ENCODE measurements around the gene GGPS1.
"Not testable (repeated sequence)": the region's sequence is repeated elsewhere in the genome, so short reads cannot be mapped to it uniquely, and the experiment has no call there.

GGPS1 gene

DNA sequence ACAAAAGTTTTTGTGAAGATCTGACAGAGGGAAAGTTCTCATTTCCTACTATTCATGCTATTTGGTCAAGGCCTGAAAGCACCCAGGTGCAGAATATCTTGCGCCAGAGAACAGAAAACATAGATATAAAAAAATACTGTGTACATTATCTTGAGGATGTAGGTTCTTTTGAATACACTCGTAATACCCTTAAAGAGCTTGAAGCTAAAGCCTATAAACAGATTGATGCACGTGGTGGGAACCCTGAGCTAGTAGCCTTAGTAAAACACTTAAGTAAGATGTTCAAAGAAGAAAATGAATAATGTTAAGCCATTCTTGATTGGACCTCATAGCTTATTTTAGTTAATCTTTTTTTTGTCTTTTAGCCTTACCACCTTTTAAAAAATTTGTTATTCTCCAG lies 14.1 kb downstream of the GGPS1 start:
- DNase-seq = no peak

DNA sequence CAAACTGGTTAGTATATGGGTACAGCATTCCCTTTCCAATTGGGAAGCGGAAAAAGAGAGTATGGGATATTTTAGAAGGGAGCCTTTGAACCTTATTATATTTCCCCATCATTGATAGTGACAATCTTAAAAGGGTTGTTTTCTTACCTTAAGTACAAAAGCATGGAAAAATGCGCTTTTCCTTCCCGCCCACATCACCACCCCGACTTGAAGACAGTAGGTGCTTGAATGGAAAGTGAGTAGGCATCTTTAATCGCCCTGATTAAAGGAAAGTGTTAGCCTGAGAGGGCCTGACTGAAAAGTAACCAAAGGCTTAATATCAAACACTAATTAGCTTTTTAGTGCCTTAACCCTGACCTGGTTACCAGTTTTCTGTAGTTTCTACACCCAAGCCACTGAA lies 15.4 kb downstream of the GGPS1 start:
- DNase-seq = no peak

DNA sequence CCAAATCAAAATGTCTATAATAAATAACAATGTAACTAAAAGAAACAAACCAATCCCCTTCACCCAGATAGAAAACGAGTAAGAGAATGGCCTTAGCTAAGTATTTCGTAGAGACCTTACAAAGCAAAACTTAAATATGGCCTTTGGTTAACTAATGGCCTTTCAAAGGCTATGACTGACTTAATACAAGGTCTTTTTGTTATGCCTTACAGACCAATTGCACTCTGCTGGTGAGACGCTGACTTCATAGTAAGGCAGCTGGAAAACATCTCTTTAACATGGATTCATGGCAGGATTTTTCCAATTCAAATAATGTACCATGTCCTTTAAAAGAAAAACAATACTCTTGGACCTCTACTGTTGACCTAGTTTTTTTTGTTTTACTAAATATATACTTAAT lies 23.1 kb downstream of the GGPS1 start:
- DNase-seq = no peak

DNA sequence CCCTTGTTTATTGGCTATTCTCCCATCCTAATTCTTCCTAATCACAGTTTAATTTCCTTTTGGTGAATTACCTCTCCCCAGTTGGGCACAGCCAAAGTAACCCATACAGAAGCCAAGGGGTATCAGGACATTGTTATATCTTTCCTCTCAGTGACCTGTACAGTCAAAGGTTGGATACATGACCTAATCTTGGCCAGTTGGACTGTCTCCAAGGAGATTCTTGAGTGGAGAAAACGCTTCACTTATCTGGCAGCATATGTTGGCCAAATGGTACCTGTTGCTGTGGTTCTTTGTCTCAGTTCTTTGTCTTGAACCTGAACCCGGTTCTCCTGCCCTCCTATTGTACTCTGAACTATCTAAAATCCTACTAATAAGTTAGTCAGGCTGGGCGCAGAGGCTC lies 23.5 kb downstream of the GGPS1 start:
- DNase-seq = no peak

DNA sequence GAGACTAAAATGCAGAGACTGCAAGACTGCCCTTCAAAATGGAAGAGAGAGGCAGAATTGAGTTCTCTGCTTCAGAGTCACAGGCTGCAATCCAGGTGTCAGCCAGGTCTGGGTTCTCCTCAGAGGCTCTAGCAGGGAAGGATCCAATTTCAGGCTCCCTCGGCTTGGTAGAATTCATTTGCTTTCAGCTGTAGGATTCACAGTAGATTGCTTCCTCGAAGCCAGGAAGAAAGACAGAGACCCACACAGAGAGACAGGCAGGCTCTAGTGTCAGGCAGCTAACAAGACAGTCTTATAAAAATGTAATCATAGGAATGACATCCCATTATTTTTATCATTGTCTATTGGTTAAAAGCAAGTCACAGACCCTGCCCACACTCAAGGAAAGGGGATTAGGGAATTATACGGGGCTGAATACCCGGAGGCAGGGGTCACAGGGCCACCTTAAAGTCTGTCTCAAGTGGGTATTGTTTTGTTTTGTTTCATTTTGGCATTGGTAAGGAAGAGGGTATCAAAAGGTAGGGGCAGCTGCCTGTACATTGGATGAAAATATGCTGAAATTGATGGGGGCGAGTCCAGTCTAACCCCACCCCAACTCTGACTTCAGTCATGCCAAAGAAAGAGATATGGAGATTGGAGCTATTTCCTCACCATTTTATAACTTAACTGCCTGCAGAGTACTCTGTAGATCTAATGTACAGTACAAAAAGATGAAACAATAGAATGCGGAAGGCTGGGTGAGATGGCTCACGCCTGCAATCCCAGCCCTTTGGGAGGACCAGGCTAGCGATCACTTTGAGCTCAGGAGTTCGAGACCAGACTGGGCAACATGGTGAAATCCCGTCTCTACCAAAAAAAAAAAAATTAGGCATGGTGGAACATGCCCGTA lies 29.4 kb downstream of the GGPS1 start:
- no peak for DNase-seq

DNA sequence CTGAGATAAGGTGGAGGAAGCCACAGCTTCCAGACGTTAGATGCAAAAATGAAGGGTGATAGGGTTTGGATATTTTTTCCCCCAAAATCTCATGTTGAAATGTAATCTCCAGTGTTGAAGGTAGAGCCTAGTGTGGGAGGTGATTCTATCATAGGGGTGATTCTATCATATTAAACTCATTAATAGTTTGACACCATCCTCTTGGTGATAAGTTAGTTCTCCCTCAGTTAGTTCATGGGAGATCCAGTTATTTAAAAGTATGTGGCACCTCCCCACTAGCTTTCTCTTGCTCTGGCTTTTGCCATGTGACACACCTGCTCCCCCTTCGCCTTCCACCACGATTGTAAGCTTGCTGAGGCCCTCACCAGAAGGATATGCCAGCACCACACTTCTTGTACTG lies 30.5 kb downstream of the GGPS1 start:
- DNase-seq = no peak

DNA sequence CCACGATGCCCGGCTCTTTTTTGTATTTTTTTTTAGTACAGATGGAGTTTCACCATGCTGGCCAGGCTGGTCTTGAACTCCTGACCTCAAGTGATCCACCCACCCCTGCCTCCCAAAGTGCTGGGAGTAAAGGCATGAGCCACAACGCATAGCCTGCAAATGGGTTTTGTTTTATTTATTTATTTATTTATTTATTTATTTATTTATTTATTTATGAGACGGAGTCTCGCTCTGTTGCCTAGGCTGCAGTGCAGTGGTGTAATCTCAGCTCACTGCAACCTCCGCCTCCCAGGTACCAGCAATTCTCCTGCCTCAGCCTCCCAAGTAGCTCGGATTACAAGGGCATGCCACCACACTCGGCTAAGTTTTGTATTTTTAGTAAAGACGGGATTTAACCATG lies 35.8 kb downstream of the GGPS1 start:
- DNase-seq = not testable (repeated sequence)

DNA sequence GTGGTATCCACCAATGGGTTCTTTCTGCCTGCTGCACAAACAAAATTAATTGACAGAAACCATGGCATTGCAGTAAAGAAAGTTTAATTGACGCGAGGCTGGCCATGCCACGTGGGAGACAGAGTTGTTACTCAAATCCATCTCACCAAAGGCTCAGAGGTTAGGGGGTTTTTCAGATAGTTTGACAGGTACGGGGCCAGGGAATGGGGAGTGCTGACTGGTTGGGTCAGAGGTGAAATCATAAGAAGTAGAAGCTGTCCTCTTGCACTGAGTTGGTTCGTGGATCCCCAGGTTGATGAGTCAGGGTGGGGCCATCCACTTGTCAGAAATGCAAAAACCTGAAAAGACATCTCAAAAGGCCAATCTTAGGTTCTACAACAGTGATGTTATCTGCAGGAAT lies 37.9 kb downstream of the GGPS1 start:
- peak; percentile 18 for DNase-seq

DNA sequence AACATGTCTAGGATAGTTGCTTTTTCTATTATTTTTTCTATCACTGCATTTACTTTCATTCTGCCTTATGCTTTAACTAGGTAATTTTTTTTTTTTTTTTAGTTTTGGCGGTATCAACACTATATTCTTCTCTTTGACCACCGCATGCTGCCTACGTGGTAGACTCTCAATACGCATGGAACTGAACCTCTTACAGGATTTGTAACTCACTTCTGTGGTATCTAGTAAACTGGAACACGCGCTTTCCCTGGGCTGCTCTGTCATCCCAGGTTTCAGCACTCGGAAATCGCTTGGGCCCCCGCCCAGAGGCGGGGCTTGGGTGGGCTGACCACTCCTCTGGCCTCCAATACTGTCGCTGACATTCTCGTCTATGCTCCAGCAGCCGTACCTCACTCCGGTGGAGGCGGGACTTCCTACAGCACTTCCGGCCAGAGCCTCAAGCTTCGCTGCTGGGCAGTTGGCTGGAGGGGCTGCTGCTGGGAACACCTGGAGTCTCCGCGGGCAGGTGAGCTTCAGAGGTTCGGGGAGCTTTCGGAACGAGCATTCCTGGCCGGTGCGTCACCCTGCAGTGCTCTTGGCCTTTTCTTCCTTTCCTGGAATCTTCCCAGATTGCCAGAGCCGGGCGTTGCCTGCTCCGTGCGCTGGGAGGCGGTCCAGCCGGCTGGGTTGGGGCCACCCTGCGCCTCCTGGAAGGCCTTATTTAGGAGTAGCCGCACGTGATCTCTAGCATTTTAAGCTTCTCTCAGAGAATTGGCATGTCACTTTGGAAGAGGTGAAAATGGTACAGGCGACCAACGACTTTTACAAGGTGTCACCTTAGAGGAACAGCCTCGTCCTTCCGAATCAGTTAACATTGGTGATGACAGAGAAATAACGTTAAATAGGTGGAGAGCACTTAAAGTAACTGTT lies 38.9 kb downstream of the GGPS1 start, which contains the start of gene TBCE:
TBCE (plus strand) TSS at position 428 of the 909 bp plus-strand sequence. CDS start 12,623 bp downstream, outside the sequence.
- DNase-seq = peak; percentile 83

DNA sequence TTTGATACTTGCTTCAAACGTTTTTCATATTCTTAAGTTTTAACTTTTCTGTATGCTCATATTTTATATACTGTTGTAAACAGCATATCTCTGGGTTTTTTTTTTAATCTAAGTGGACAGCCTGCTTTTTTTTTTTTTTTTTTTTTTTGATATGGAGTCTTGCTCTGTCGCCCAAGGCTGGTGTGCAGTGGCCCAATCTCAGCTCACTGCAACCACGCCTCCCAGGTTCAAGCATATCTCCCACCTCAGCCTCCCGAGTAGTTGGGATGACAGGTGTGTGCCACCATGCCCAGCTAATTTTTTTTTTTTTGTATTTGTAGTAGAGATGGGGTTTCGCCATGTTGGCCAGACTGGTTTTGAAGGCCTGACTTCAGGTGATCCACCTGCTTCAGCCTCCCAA lies 40.1 kb downstream of the GGPS1 start:
- no peak for DNase-seq

DNA sequence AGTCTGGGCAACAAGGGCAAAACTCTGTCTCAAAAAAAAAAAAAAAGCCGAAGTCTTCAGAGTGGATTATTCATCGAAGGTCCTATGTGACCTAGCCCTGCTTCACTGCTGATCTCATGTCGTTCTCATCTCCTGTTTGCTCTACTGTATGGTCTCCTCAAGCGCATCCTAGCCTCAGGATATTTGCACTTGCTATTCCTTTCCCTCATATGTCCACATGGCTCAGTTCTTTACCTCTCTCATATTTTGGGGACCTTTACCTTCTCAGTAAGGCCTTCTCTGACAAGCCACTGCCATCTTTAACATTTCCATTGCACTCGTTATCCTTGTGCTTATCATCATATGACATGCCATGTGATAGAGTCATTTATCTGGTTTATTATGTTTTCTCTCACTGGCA lies 41.4 kb downstream of the GGPS1 start:
- DNase-seq = no peak

DNA sequence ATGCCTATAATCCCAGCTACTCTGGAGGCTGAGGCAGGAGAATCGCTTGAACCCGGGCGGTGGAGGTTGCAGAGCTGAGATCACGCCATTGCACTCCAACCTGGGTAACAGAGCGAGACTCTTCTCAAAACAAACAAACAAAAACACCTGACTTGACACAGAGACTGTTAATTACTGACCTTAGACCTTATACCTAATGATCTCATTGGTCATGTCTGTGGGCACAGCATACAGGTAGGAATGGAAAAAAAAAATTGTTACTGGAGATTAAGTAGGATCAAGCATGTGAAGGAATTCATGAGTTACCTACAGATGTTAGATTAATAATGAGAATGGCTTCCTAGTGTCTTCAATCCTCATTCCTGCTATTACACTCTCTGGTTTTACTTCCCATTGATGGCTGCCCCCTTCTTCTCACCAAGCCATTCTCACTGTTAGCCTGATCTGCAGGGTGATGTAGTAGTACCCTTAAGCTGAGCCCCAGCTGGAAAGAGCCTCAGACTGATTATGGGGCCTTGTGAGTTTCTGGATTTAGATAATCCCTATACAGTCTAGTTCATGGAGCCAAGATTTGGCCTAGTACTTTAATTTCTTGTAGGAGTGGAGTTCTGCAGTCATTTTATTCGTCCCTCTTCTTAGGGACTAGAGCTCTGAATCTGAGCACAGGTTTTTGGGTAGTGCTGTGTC lies 47.7 kb downstream of the GGPS1 start:
- DNase-seq = no peak

DNA sequence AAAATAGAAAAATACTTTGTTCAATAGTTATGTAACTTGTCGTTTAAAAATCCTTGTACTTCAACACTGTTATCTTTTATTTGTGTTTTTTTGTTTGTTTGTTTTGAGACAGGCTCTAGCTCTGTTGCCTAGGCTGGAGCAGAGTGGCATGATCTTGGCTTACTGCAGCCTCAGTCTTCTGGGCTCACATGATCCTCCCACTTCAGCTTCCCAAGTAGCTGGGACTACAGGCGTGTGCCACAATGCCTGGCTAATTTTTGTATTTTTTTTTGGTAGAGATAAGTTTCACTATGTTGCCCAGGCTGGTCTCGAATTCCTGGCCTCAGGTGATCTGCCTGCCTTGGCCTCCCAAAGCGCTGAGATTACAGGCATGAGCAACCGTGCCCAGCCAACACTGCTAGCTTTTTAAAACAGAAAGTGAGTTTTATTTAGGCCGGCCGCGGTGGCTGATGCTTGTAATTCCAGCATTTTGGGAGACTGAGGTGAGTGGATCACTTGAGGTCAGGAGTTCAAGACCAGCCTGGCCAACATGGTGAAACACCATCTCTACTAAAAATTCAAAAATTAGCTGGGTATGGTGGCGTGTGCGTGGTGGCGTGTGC lies 49.9 kb downstream of the GGPS1 start:
- not testable (repeated sequence) for DNase-seq

DNA sequence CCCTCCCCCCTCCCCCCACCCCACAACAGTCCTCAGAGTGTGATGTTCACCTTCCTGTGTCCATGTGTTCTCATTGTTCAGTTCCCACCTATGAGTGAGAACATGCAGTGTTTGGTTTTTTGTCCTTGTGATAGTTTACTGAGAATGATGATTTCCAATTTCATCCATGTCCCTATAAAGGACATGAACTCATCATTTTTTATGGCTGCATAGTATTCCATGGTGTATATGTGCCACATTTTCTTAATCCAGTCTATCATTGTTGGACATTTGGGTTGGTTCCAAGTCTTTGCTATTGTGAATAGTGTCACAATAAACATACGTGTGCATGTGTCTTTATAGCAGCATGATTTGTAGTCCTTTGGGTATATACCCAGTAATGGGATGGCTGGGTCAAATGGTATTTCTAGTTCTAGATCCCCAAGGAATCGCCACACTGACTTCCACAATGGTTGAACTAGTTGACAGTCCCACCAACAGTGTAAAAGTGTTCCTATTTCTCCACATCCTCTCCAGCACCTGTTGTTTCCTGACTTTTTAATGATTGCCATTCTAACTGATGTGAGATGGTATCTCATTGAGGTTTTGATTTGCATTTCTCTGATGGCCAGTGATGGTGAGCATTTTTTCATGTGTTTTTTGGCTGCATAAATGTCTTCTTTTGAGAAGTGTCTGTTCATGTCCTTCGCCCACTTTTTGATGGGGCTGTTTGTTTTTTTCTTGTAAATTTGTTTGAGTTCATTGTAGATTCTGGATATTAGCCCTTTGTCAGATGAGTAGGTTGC lies 53.8 kb downstream of the GGPS1 start:
- DNase-seq = not testable (repeated sequence)

DNA sequence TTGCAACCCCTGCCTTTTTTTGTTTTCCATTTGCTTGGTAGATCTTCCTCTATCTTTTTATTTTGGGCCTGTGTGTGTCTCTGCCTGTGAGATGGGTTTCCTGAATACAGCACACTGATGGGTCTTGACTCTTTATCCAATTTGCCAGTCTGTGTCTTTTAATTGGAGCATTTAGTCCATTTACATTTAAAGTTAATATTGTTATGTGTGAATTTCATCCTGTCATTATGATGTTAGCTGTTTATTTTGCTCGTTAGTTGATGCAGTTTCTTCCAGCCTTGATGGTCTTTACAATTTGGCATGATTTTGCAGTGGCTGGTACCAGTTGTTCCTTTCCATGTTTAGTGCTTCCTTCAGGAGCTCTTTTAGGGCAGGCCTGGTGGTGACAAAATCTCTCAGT lies 57.3 kb downstream of the GGPS1 start:
- not testable (repeated sequence) for DNase-seq

DNA sequence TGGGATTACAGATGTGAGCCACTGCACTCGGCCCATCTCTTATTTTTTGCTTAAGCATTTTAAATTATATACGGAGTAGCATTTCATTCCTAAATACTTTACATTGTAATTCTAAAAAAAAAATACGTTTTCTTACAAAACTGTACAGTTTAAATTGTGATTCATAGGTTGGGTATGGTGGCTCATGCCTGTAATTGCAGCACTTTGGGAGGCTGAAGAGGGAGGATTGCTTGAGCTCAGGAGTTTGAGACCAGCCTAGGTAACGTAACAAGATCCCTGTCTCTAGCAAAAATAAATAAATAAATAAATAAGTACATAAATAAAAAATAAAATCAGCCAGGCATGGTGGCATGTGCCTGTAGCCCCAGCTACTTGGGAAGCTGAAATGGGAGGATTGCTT lies 63.5 kb downstream of the GGPS1 start:
- no peak for DNase-seq

All from NK-92 treated with Interleukin-12 subunit alpha and Interleukin-12 subunit beta, amount 100 ng/mL, for 24 hours (cell line).